ENCODE data around the gene HERC3. TPM values are rescaled to one million over a fixed set of nuclear protein-coding genes. Genes with fewer than 3 reads are reported as not detected.

HERC3 gene
- total RNA-seq, 1 donor from 2014 or later: 14.0 TPM

GRCh38 chr4:88618782-88619485 lies 26.7 kb downstream of the HERC3 start:
- Mint-ChIP-seq H3K36me3 (ENCODE audit: unreplicated experiment) (no peaks in the 10 kb centered on the region), H3K27ac (ENCODE audit: unreplicated experiment) (no peak overlapping the region), H3K9me3 (ENCODE audit: unreplicated experiment) (peaks cover 2% of the 10 kb centered on the region), H3K27me3 (ENCODE audit: unreplicated experiment) (no peaks in the 10 kb centered on the region), H3K4me1 (ENCODE audit: low read depth, unreplicated experiment) (no peaks in the 10 kb centered on the region), H3K4me3 (ENCODE audit: unreplicated experiment) (no peak overlapping the region)
- TF ChIP-seq, protein P1, sequence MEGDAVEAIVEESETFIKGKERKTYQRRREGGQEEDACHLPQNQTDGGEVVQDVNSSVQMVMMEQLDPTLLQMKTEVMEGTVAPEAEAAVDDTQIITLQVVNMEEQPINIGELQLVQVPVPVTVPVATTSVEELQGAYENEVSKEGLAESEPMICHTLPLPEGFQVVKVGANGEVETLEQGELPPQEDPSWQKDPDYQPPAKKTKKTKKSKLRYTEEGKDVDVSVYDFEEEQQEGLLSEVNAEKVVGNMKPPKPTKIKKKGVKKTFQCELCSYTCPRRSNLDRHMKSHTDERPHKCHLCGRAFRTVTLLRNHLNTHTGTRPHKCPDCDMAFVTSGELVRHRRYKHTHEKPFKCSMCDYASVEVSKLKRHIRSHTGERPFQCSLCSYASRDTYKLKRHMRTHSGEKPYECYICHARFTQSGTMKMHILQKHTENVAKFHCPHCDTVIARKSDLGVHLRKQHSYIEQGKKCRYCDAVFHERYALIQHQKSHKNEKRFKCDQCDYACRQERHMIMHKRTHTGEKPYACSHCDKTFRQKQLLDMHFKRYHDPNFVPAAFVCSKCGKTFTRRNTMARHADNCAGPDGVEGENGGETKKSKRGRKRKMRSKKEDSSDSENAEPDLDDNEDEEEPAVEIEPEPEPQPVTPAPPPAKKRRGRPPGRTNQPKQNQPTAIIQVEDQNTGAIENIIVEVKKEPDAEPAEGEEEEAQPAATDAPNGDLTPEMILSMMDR (IDR thresholded peaks at IDR 0.05; ENCODE audit: partially characterized antibody, unreplicated experiment): no peak
- no peak for DNase-seq

DNA sequence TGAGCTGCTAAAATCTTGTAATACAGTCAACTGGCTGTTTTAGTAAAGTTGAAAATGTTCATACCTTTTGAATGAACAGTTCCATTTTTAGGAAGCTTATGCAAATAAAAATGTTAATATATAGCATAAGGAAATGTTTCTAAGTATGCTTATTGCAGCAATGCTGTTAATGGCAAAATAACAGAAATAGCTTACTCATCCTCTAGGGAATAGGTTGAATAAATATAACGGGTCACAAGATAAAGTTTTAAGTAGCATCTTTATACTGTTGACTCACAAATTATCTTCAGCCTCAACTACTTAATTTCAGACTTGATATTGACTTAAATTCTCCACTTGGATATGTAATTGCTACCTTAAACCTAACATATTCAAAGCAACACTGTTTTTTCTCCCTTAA lies 27.7 kb downstream of the HERC3 start:
- Mint-ChIP-seq H3K27me3 (ENCODE audit: unreplicated experiment) (no peaks in the 10 kb centered on the region), H3K4me3 (ENCODE audit: unreplicated experiment) (no peak overlapping the region), H3K4me1 (ENCODE audit: low read depth, unreplicated experiment) (no peaks in the 10 kb centered on the region)

GRCh38 chr4:88621763-88622327 lies 29.6 kb downstream of the HERC3 start:
- Mint-ChIP-seq H3K27me3 (ENCODE audit: unreplicated experiment) (no peaks in the 10 kb centered on the region), H3K9me3 (ENCODE audit: unreplicated experiment) (peaks cover 2% of the 10 kb centered on the region), H3K27ac (ENCODE audit: unreplicated experiment) (no peak overlapping the region), H3K4me1 (ENCODE audit: low read depth, unreplicated experiment) (no peaks in the 10 kb centered on the region), H3K36me3 (ENCODE audit: unreplicated experiment) (no peaks in the 10 kb centered on the region), H3K4me3 (ENCODE audit: unreplicated experiment) (no peak overlapping the region)
- DNase-seq: no peak
- TF ChIP-seq, protein P1 (IDR thresholded peaks at IDR 0.05; ENCODE audit: partially characterized antibody, unreplicated experiment): no peak

More for the DNA sequence above, 27.7 kb downstream of the HERC3 start:
- Mint-ChIP-seq H3K27ac (ENCODE audit: unreplicated experiment) (no peak overlapping the region), H3K9me3 (ENCODE audit: unreplicated experiment) (peaks cover 2% of the 10 kb centered on the region), H3K36me3 (ENCODE audit: unreplicated experiment) (no peaks in the 10 kb centered on the region)
- no peak for DNase-seq
- TF ChIP-seq, protein P1 (IDR thresholded peaks at IDR 0.05; ENCODE audit: partially characterized antibody, unreplicated experiment): no peak

- no peak for DNase-seq
- H3K4me1 Mint-ChIP-seq (ENCODE audit: low read depth, unreplicated experiment): no peaks in the 10 kb centered on the region
- TF ChIP-seq, protein P1 (IDR thresholded peaks at IDR 0.05; ENCODE audit: partially characterized antibody, unreplicated experiment): no peak
These were observed 30.8 kb downstream of the HERC3 start for GRCh38 chr4:88623097-88623496.

DNA sequence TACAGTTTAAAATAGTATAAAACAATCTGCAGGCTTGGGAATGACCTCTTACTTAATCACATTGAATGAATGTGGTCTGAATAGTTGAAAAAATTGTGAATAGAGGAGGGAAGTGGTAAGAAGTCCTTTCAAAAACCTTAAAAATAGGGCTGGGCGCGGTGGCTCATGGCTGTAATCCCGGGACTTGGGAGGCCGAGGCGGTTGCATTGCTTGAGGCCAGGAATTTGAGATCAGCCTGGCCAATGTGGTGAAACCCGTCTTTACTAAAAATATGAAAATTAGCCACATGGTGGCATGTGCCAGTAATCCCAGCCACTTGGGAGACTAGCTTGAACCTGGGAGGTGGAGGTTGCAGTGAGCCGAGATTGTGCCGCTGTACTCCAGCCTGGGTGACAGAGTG lies 36.5 kb downstream of the HERC3 start:
- DNase-seq: no peak
- H3K36me3 Mint-ChIP-seq (ENCODE audit: unreplicated experiment): peaks cover 6% of the 10 kb centered on the region
- no peak overlapping the region for H3K4me3 Mint-ChIP-seq (ENCODE audit: unreplicated experiment)
- H3K27me3 Mint-ChIP-seq (ENCODE audit: unreplicated experiment): no peaks in the 10 kb centered on the region
- H3K9me3 Mint-ChIP-seq (ENCODE audit: unreplicated experiment): peaks cover 3% of the 10 kb centered on the region
- H3K4me1 Mint-ChIP-seq (ENCODE audit: low read depth, unreplicated experiment): no peaks in the 10 kb centered on the region
- no peak overlapping the region for H3K27ac Mint-ChIP-seq (ENCODE audit: unreplicated experiment)
- TF ChIP-seq, protein P1 (IDR thresholded peaks at IDR 0.05; ENCODE audit: partially characterized antibody, unreplicated experiment): no peak

More at GRCh38 chr4:88623097-88623496, 30.8 kb downstream of the HERC3 start:
- Mint-ChIP-seq H3K36me3 (ENCODE audit: unreplicated experiment) (no peaks in the 10 kb centered on the region), H3K4me3 (ENCODE audit: unreplicated experiment) (no peak overlapping the region), H3K27me3 (ENCODE audit: unreplicated experiment) (no peaks in the 10 kb centered on the region), H3K9me3 (ENCODE audit: unreplicated experiment) (peaks cover 2% of the 10 kb centered on the region), H3K27ac (ENCODE audit: unreplicated experiment) (no peak overlapping the region)
